Fibroblast of skin of scalp (primary cell): ENCODE data around the gene ZNF687.

ENCODE experiments used
- DNase-seq: peaks from one replicate; pipeline ENCODE4 v3.0.0-alpha.2; 2013

Gene ZNF687

GRCh38 chr1:151282883-151283725, 1.0 kb downstream of the ZNF687 start:
- DNase-seq: no peak

GRCh38 chr1:151284013-151284577, 2.0 kb downstream of the ZNF687 start:
- no peak for DNase-seq

- DNase-seq: no peak
Observed at GRCh38 chr1:151286619-151287340, 4.7 kb downstream of the ZNF687 start.

GRCh38 chr1:151287341-151287699, 5.2 kb downstream of the ZNF687 start:
- DNase-seq: no peak

- DNase-seq: no peak
Observed at GRCh38 chr1:151287767-151288500, 5.8 kb downstream of the ZNF687 start.

GRCh38 chr1:151288502-151288901, 6.4 kb downstream of the ZNF687 start:
- DNase-seq: no peak

- no peak for DNase-seq
Observed at GRCh38 chr1:151289080-151289935, 7.2 kb downstream of the ZNF687 start.

- DNase-seq: no peak
Observed at GRCh38 chr1:151289991-151290708, 8.1 kb downstream of the ZNF687 start.

- no peak for DNase-seq
Observed at GRCh38 chr1:151290709-151291303, 8.7 kb downstream of the ZNF687 start.

GRCh38 chr1:151292207-151293030, 10.3 kb downstream of the ZNF687 start:
- no peak for DNase-seq

- no peak for DNase-seq
Observed at GRCh38 chr1:151293093-151293492, 11.0 kb downstream of the ZNF687 start.

- DNase-seq: no peak
Observed at GRCh38 chr1:151294742-151295462, 12.8 kb downstream of the ZNF687 start.

- DNase-seq: peak; percentile 45
Observed at GRCh38 chr1:151309811-151310323, 27.8 kb downstream of the ZNF687 start.

GRCh38 chr1:151311011-151311410, 28.9 kb downstream of the ZNF687 start:
- no peak for DNase-seq

- peak; percentile 99 for DNase-seq
Observed at GRCh38 chr1:151311589-151312331, 29.7 kb downstream of the ZNF687 start.

GRCh38 chr1:151312411-151312810, 30.3 kb downstream of the ZNF687 start:
- peak; percentile 60 for DNase-seq

- no peak for DNase-seq
Observed at GRCh38 chr1:151312826-151313225, 30.7 kb downstream of the ZNF687 start.

GRCh38 chr1:151313501-151313900, 31.4 kb downstream of the ZNF687 start:
- no peak for DNase-seq
